HUES64 (cell line): ENCODE data around the gene KIF25.

ENCODE experiments used
- H3K27ac ChIP-seq: 2 replicates; pipeline ENCODE4 v1.7.0; 2013; ENCODE audit warnings: low read depth, low read length, inconsistent platforms
- H3K27me3 ChIP-seq: 2 replicates; pipeline ENCODE4 v1.6.1; 2013; ENCODE audit warnings: mild to moderate bottlenecking, low read length; ENCODE audit not compliant: insufficient read depth
- H3K36me3 ChIP-seq: 2 replicates; pipeline ENCODE4 v1.6.1; 2013; ENCODE audit warnings: mild to moderate bottlenecking, low read length; ENCODE audit not compliant: insufficient read depth
- H3K4me1 ChIP-seq: 2 replicates; pipeline ENCODE4 v1.6.1; 2013; ENCODE audit warnings: mild to moderate bottlenecking, low read length, moderate library complexity; ENCODE audit not compliant: insufficient read depth
- H3K4me3 ChIP-seq: 2 replicates; pipeline ENCODE4 v1.5.1; 2013; ENCODE audit warnings: mild to moderate bottlenecking, low read length, moderate library complexity
- H3K9ac ChIP-seq: 2 replicates; pipeline ENCODE4 v1.6.1; 2013; ENCODE audit warnings: mild to moderate bottlenecking, low read depth, low read length
- H3K9me3 ChIP-seq: 2 replicates; pipeline ENCODE4 v1.6.1; 2013; ENCODE audit warnings: low read depth, low read length; ENCODE audit not compliant: insufficient read depth
- WGBS: fragments of 150-250, 120-280 bp; methylation state at CpG from one replicate; pipeline ENCODE4 v1.1.7; 2013; ENCODE audit warnings: missing lambda C conversion rate; 5-methylcytosine and 5-hydroxymethylcytosine counted together

Gene KIF25

GRCh38 chr6:168054765-168055560 lies 57.5 kb downstream of the KIF25 start:
- no peaks in the 10 kb centered on the region for H3K27me3 ChIP-seq
- no peak overlapping the region for H3K27ac ChIP-seq
- 95% methylated on average over 18 of the region's 18 CpGs for WGBS

GRCh38 chr6:168055696-168056489 lies 58.4 kb downstream of the KIF25 start:
- Histone ChIP-seq H3K27ac (no peak overlapping the region), H3K9ac (no peak overlapping the region; the same call in 1 of the 2 replicates), H3K27me3 (no peaks in the 10 kb centered on the region), H3K4me3 (no peak overlapping the region), H3K36me3 (no peaks in the 10 kb centered on the region), H3K4me1 (no peaks in the 10 kb centered on the region), H3K9me3 (no peaks in the 10 kb centered on the region)
- 93% methylated on average over 22 of the region's 22 CpGs for WGBS

More at GRCh38 chr6:168054765-168055560, 57.5 kb downstream of the KIF25 start:
- H3K9me3 ChIP-seq, result no peaks in the 10 kb centered on the region
- H3K4me1 ChIP-seq, result no peaks in the 10 kb centered on the region
- H3K9ac ChIP-seq, result no peak overlapping the region
- no peaks in the 10 kb centered on the region for H3K36me3 ChIP-seq
- no peak overlapping the region for H3K4me3 ChIP-seq

DNA sequence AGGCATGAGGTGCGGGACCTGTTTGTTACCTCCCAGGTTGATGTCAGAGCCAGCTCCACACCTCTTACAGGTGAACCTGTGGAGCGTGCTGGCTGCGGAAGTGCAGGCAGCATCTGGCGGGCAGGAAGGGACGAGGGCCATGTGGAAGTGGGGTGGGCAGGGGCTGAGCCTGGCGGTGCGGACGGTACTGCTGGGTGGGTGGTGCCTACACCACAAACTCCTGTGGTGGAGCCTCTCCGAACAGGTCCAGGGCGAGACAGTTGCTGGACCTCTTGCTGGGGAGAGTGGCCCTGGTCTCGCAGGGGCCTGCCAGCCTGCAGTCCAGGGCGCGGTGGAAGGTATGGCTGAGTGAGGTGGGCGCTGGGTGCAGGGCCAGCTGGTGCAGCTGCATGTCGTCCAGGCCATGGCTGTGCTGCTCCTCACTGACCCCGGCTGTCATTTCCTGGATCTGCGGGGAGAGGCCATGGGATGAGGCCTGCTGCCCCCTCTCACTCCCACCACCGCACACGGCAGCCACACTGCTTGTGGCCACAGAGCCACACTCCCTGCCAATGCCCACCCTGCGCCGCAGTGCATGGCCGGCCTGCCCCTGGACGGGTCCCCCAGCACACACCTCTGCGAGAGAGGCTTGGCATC lies 59.5 kb downstream of the KIF25 start:
- WGBS, result 89% methylated on average over 24 of the region's 24 CpGs
- no peaks in the 10 kb centered on the region for H3K4me1 ChIP-seq
- H3K9me3 ChIP-seq, result no peaks in the 10 kb centered on the region
- H3K36me3 ChIP-seq, result no peaks in the 10 kb centered on the region
- H3K4me3 ChIP-seq, result no peak overlapping the region
- no peaks in the 10 kb centered on the region for H3K27me3 ChIP-seq
- H3K27ac ChIP-seq, result no peak overlapping the region
- no peak overlapping the region for H3K9ac ChIP-seq

DNA sequence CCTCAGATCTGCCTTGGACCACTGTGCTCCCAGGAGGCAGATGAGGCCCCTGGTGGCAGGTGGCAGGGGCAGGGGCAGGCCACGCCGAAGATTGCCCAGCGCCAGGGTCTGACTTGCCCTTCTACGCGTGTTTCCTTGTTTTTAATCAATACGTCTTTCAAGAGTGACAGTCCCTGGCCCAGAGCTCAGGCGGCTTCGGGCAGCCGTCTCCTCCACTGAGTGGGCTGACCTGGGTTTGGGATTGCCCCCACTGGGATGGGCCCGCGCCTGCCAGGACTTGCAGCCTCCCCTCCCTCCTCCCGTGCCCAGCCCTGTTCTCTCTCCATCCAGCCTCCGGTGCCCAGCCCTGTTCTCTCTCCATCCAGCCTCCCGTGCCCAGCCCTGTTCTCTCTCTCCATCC lies 60.4 kb downstream of the KIF25 start:
- Histone ChIP-seq H3K4me1 (no peaks in the 10 kb centered on the region), H3K4me3 (no peak overlapping the region), H3K27me3 (no peaks in the 10 kb centered on the region), H3K27ac (no peak overlapping the region), H3K9me3 (no peaks in the 10 kb centered on the region), H3K36me3 (no peaks in the 10 kb centered on the region), H3K9ac (no peak overlapping the region)
- WGBS, result 94% methylated on average over 14 of the region's 14 CpGs

GRCh38 chr6:168058691-168059551 lies 61.5 kb downstream of the KIF25 start:
- Histone ChIP-seq H3K27me3 (no peaks in the 10 kb centered on the region), H3K9ac (no peak overlapping the region), H3K9me3 (no peaks in the 10 kb centered on the region), H3K4me1 (no peaks in the 10 kb centered on the region), H3K27ac (no peak overlapping the region), H3K36me3 (no peaks in the 10 kb centered on the region), H3K4me3 (no peak overlapping the region)
- 85% methylated on average over 30 of the region's 30 CpGs for WGBS

DNA sequence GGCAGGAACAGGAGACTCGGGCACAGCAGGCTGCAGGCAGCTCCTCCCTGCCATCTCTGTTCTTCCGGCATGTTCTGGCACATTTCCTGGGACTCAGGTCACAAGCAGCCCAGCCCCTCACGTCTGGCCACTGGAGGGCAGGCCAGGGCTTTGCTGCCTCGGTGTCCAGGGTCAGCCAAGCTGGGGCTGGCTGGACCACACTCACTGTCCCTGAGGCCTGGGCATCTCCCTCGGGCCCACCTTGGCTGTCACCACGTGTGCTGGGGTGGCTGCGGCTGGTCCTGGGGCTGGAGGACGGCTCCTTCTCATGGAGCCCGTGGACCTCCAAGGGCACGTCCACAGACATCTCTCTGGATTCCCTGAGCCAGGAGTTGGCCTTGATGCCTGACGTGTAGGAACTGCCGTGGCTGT lies 63.1 kb downstream of the KIF25 start:
- H3K9me3 ChIP-seq, result no peaks in the 10 kb centered on the region
- no peaks in the 10 kb centered on the region for H3K36me3 ChIP-seq
- H3K9ac ChIP-seq, result no peak overlapping the region
- no peaks in the 10 kb centered on the region for H3K27me3 ChIP-seq
- 77% methylated on average over 12 of the region's 12 CpGs for WGBS
- H3K4me3 ChIP-seq, result no peak overlapping the region
- no peaks in the 10 kb centered on the region for H3K4me1 ChIP-seq
- H3K27ac ChIP-seq, result no peak overlapping the region

DNA sequence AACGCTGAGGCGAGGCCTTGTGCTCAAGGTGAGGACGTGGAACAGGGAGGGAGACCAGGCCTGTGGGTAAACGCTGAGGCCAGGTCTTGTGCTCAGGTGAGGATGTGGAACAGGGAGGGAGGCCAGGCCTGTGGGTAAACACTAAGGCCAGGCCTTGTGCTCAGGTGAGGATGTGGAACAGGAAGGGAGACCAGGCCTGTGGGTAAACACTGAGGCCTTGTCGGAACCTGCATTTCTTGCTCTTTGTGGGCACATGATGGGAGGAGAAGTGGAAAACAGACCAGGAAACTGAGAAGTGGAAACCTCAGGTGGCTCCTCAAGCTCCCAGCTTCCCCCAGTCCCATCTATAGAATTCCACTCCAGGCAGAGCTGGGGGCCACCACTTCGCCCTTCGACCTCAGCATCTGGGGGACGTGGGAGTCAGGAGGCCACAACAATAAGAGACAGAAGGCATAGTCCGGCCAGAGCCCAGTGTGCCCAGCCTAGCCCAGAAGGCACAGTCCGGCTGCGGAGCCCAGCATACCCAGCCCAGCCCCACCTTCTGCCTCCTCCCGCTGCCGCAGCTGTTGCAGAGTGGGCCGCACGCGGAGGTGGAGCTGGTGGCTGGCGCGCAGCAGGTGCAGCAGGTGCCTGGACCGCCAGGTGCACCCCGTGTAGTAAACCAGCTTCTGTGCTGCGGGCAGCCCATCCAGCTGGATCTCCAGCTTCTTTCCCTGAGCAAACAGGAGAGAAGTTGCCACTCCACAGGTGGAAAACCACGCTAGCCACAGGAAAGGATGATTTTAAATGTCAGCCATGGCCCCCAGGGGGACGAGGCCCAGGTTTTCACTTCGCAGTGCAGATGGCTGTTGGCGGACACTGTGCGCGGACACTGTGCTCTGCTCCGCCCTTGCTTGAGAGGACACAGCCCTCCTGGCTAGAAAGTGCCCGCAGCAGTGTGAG lies 64.1 kb downstream of the KIF25 start:
- Histone ChIP-seq H3K27ac (no peak overlapping the region), H3K36me3 (no peaks in the 10 kb centered on the region), H3K4me1 (no peaks in the 10 kb centered on the region), H3K4me3 (no peak overlapping the region), H3K9ac (no peak overlapping the region), H3K27me3 (no peaks in the 10 kb centered on the region), H3K9me3 (no peaks in the 10 kb centered on the region)
- 95% methylated on average over 29 of the region's 29 CpGs for WGBS

- no peak overlapping the region for H3K27ac ChIP-seq
- WGBS, result 92% methylated on average over 31 of the region's 31 CpGs
- H3K27me3 ChIP-seq, result no peaks in the 10 kb centered on the region
- no peak overlapping the region for H3K9ac ChIP-seq
- H3K4me3 ChIP-seq, result no peak overlapping the region
- H3K36me3 ChIP-seq, result no peaks in the 10 kb centered on the region
- no peaks in the 10 kb centered on the region for H3K4me1 ChIP-seq
- no peaks in the 10 kb centered on the region for H3K9me3 ChIP-seq
Measured at GRCh38 chr6:168062346-168063289, 65.1 kb downstream of the KIF25 start.

- no peak overlapping the region for H3K27ac ChIP-seq
- no peaks in the 10 kb centered on the region for H3K27me3 ChIP-seq
- H3K9me3 ChIP-seq, result no peaks in the 10 kb centered on the region
- no peaks in the 10 kb centered on the region for H3K36me3 ChIP-seq
- 93% methylated on average over 13 of the region's 13 CpGs for WGBS
- H3K9ac ChIP-seq, result no peak overlapping the region
- no peak overlapping the region for H3K4me3 ChIP-seq
- no peaks in the 10 kb centered on the region for H3K4me1 ChIP-seq
Measured at GRCh38 chr6:168063431-168063830, 66.0 kb downstream of the KIF25 start.
